Measurements from ENCODE around the gene ACSS2. TPM values are rescaled to one million over a fixed set of nuclear protein-coding genes. Genes with fewer than 3 reads are reported as not detected.

The ACSS2 gene
- total RNA-seq, 1 donor = 32.3 TPM

DNA sequence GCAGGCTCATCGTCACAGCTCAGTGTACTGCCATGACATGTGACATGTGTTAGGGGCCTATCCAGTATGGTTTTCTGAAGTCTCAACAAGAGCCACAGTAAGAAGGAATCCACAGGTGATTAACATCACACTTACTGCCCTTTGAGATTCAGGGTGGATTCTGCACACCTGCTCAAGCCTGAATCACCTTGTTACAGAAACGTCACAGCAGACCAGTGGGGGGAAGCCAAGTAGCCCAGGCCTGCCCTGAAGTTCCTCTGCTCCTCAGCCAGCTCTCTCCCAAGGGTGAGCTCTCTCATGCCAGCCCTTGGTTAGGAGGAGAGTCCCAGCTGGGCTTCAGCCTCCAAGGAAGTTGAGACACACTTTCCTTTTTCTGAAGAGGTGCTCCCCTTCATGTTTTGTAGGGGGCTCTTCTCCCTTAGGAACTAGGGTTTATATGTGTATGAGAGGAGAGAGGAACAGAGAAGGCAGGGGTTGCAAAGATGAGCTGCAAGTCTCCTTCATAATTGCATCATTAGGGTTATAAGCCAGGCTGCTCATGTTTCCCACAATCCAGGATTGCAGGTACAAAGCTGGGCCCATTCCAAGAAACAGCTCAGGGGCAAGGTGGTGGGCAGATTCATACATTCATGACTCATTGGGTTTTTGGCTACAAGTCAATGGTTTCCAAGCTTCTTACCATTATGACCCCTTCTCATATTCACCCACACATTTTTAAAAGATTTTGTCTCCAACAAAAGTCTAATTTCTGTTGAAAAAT is 67.6 kb downstream of the ACSS2 start:
- no peak overlapping the region for H3K4me3 ChIP-seq (ENCODE audit: low read depth, low read length)
- no peak for DNase-seq (ENCODE audit: low read depth)
- TF ChIP-seq, protein P1, sequence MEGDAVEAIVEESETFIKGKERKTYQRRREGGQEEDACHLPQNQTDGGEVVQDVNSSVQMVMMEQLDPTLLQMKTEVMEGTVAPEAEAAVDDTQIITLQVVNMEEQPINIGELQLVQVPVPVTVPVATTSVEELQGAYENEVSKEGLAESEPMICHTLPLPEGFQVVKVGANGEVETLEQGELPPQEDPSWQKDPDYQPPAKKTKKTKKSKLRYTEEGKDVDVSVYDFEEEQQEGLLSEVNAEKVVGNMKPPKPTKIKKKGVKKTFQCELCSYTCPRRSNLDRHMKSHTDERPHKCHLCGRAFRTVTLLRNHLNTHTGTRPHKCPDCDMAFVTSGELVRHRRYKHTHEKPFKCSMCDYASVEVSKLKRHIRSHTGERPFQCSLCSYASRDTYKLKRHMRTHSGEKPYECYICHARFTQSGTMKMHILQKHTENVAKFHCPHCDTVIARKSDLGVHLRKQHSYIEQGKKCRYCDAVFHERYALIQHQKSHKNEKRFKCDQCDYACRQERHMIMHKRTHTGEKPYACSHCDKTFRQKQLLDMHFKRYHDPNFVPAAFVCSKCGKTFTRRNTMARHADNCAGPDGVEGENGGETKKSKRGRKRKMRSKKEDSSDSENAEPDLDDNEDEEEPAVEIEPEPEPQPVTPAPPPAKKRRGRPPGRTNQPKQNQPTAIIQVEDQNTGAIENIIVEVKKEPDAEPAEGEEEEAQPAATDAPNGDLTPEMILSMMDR (IDR thresholded peaks at IDR 0.05; ENCODE audit: insufficient read depth, low read length) = no peak

DNA sequence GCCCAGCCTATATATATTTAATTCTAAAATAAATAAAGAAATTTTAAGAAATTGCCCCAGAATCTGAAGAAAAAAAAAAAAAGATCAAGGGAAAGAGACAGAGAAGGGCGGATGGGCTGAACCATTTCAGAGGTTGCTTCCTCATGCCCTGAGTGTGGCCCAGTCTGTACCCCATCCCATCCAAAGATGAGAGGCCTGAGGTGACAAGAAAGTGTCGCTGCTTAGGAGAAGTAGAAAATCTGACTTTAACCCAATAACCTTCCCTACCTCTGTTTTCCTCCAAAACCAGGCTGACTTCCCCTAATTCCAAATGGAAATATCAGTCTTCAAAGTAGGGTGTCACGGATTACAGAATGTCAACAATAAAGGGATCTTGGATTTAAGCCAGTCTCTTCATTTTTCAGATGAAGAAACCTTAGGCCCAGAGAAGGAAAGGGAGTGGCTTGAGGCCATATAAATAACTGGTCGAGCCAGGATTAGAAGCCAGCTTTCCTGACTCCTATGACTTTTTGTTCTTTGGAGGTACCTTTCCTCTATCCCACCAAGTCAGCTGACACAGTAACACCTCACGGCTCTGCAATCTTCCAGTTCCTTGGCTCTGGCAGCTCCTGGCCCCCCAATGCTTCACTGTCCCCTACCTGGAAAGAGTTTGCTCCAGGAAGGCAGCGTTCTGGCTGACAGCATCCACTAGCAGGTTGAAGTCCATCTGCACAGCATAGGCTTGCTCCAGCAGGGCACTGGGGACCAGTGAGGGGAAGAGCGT is 69.1 kb downstream of the ACSS2 start:
- no peak for DNase-seq (ENCODE audit: low read depth)
- H3K4me3 ChIP-seq (ENCODE audit: low read depth, low read length) = no peak overlapping the region
- TF ChIP-seq, protein P1 (IDR thresholded peaks at IDR 0.05; ENCODE audit: insufficient read depth, low read length) = no peak

DNA sequence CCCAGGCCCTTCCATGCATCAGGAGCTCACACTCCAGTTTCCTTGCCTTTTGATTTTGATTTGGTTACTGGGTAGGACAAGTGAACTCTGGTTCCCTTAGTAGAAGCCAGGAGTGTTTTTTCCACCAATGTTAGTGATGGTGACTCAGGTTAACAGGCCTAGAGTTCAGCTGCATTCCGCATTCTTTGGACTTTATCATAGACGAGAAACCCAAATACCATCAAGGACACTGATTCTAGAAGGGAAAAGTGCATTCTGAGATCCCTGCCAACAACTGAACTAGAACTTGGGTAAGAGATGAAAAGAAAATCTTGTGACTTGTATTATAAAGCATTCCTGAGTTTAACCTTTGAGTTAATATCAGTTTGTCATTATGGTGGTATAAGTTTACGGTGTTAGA is 70.2 kb downstream of the ACSS2 start:
- TF ChIP-seq, protein P1 (IDR thresholded peaks at IDR 0.05; ENCODE audit: insufficient read depth, low read length) = no peak
- H3K4me3 ChIP-seq (ENCODE audit: low read depth, low read length) = no peak overlapping the region
- DNase-seq (ENCODE audit: low read depth) = no peak

DNA sequence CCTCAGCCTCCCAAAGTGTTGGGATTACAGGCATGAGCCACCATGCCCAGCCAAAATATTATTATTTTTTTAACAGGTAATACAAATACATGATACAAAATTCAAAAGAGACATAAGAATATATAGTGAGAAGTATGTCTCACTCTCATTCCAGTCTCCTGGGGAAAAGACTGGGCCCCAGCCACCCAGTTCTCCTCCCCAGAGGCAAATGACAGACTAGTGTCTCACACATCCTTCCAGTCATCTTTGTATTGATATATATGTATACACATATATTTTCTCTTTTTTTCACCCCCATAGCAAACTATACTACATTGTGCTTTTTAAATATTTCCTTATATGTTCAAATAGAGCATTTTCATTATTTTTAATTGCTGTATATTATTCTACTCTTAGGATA is 70.9 kb downstream of the ACSS2 start:
- TF ChIP-seq, protein P1 (IDR thresholded peaks at IDR 0.05; ENCODE audit: insufficient read depth, low read length) = no peak
- no peak overlapping the region for H3K4me3 ChIP-seq (ENCODE audit: low read depth, low read length)
- DNase-seq (ENCODE audit: low read depth) = no peak

DNA sequence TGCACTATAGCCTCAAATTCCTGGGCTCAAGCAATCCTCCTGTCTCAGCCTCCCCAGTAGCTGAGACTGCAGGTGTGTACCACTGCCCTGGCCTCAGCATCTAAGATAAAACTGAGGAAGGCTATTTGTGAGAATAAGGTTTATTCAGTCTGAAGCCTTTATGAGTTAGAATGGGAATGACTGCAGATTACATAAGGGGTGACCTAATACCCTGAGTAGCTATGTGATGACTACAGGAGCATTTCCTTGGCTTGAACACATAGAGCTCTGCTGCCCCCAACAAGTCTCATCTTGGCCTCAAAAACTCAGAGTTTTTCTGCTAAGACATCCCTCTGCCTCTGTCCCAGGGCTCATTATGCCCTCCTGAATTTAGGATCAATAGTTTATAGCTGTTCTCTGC is 71.6 kb downstream of the ACSS2 start:
- no peak overlapping the region for H3K4me3 ChIP-seq (ENCODE audit: low read depth, low read length)
- TF ChIP-seq, protein P1 (IDR thresholded peaks at IDR 0.05; ENCODE audit: insufficient read depth, low read length) = peak; percentile 15

DNA sequence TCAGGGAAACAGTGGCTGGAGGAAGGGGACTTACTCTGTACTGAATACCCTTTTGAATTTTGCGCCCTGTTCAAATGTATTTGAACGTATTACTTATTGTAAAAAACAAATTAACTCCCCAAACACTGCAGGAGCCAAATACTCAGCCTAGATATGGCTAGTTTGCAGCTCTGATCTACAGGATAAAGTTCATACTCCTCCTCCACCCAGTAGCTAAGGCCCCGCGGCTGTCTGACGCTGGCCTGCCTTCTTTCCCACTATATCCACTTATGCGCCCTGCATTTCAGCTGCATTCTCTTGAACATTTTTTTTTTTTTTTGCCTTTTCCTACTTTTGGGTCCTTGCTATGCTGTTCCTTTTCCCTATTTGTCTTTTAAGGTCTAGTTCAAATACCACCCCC is 72.7 kb downstream of the ACSS2 start:
- TF ChIP-seq, protein P1 (IDR thresholded peaks at IDR 0.05; ENCODE audit: insufficient read depth, low read length) = no peak
- no peak for DNase-seq (ENCODE audit: low read depth)
- no peak overlapping the region for H3K4me3 ChIP-seq (ENCODE audit: low read depth, low read length)

More for the DNA sequence above, 71.6 kb downstream of the ACSS2 start:
- peak; percentile 80 for DNase-seq (ENCODE audit: low read depth)

Measured in fibroblast of the aortic adventitia (primary cell).